DOHH2 (cell line): ENCODE data around the gene BICC1.

Experiments
- H3F3A ChIP-seq: fragments of 200-600 bp; sonication (generic), shearing (Covaris generic); 2 replicates; pipeline ENCODE4 v1.6.0; 2016; ENCODE audit warnings: antibody characterized with exemption, mild to moderate bottlenecking; ENCODE audit not compliant: control insufficient read depth, insufficient read depth
- H3K27ac ChIP-seq: fragments of 200-600 bp; sonication (generic); 2 replicates; pipeline ENCODE4 v1.5.1; 2014; ENCODE audit warnings: low read depth, mild to moderate bottlenecking, low read length, moderate library complexity
- H3K27me3 ChIP-seq: fragments of 200-600 bp; sonication (generic); 2 replicates; pipeline ENCODE4 v1.6.1; 2014; ENCODE audit warnings: mild to moderate bottlenecking, low read length, mixed read lengths; ENCODE audit not compliant: control insufficient read depth
- H3K36me3 ChIP-seq: fragments of 200-600 bp; sonication (generic); 2 replicates; pipeline ENCODE4 v1.6.1; 2014; ENCODE audit warnings: mild to moderate bottlenecking, low read length, moderate library complexity, mixed read lengths; ENCODE audit not compliant: control insufficient read depth
- H3K4me1 ChIP-seq: fragments of 200-600 bp; sonication (generic); 2 replicates; pipeline ENCODE4 v1.6.1; 2014; ENCODE audit warnings: mild to moderate bottlenecking, low read length, mixed read lengths; ENCODE audit not compliant: control insufficient read depth
- H3K4me2 ChIP-seq: fragments of 200-600 bp; sonication (generic); 2 replicates; pipeline ENCODE4 v1.6.0; 2014; ENCODE audit warnings: mild to moderate bottlenecking, low read length, moderate library complexity
- H3K4me3 ChIP-seq: fragments of 200-600 bp; sonication (generic); 2 replicates; pipeline ENCODE4 v1.5.1; 2014; ENCODE audit warnings: mild to moderate bottlenecking, low read length, mixed read lengths
- H3K79me2 ChIP-seq: fragments of 200-600 bp; sonication (generic); 2 replicates; pipeline ENCODE4 v1.6.1; 2014; ENCODE audit warnings: mild to moderate bottlenecking, low read length, mixed read lengths; ENCODE audit not compliant: control insufficient read depth
- H3K9me2 ChIP-seq: fragments of 200-600 bp; sonication (generic); replicated peaks from 2 replicates; pipeline ENCODE4 v1.6.1; 2014; ENCODE audit warnings: mild to moderate bottlenecking, low read length, mixed read lengths; ENCODE audit not compliant: control insufficient read depth
- H3K9me3 ChIP-seq: fragments of 200-600 bp; sonication (generic); 2 replicates; pipeline ENCODE4 v1.6.1; 2014; ENCODE audit warnings: antibody characterized with exemption, low read length, mixed read lengths; ENCODE audit not compliant: control insufficient read depth, insufficient read depth
- H4K20me1 ChIP-seq: fragments of 200-600 bp; sonication (generic); 2 replicates; pipeline ENCODE4 v1.6.0; 2014; ENCODE audit warnings: low read depth, mild to moderate bottlenecking, antibody characterized with exemption, low read length, moderate library complexity; ENCODE audit not compliant: control insufficient read depth, insufficient read depth
- CTCF ChIP-seq: fragments of 200-600 bp; sonication (generic); IDR thresholded peaks from one replicate; pipeline ENCODE4 v1.5.1; 2014; ENCODE audit warnings: antibody characterized with exemption, mild to moderate bottlenecking, low read depth, low read length; ENCODE audit not compliant: poor library complexity, severe bottlenecking
- EZH2phosphoT487 ChIP-seq: fragments of 200-600 bp; sonication (generic); IDR thresholded peaks from 2 replicates; pipeline ENCODE4 v1.6.1; 2017; ENCODE audit warnings: borderline replicate concordance, mild to moderate bottlenecking, antibody characterized with exemption, low read length, moderate library complexity, mixed read lengths

Gene BICC1

GRCh38 chr10:58778966-58779365, 266.3 kb downstream of the BICC1 start:
- H3K4me2 ChIP-seq, result no peak overlapping the region
- TF ChIP-seq CTCF (no peak), EZH2phosphoT487 (no peak)
- no peak overlapping the region for H3K27ac ChIP-seq
- H3K36me3 ChIP-seq, result no peaks in the 10 kb centered on the region
- no peaks in the 10 kb centered on the region for H3F3A ChIP-seq
- no peaks in the 10 kb centered on the region for H3K9me2 ChIP-seq
- no peaks in the 10 kb centered on the region for H3K9me3 ChIP-seq
- peaks cover 11% of the 10 kb centered on the region for H3K27me3 ChIP-seq
- no peak overlapping the region for H3K4me3 ChIP-seq
- H3K79me2 ChIP-seq, result no peaks in the 10 kb centered on the region
- H3K4me1 ChIP-seq, result no peaks in the 10 kb centered on the region
- H4K20me1 ChIP-seq, result no peaks in the 10 kb centered on the region

- H3K9me2 ChIP-seq, result no peaks in the 10 kb centered on the region
- H3K27ac ChIP-seq, result no peak overlapping the region
- H3K27me3 ChIP-seq, result peaks cover 11% of the 10 kb centered on the region
- H3K4me2 ChIP-seq, result no peak overlapping the region
- no peaks in the 10 kb centered on the region for H3K36me3 ChIP-seq
- no peak overlapping the region for H3K4me3 ChIP-seq
- TF ChIP-seq EZH2phosphoT487 (no peak), CTCF (no peak)
- H3K4me1 ChIP-seq, result no peaks in the 10 kb centered on the region
- no peaks in the 10 kb centered on the region for H3F3A ChIP-seq
- no peaks in the 10 kb centered on the region for H3K79me2 ChIP-seq
- H4K20me1 ChIP-seq, result no peaks in the 10 kb centered on the region
- H3K9me3 ChIP-seq, result no peaks in the 10 kb centered on the region
These were observed 266.9 kb downstream of the BICC1 start for GRCh38 chr10:58779594-58779993.

GRCh38 chr10:58780476-58780875, 267.8 kb downstream of the BICC1 start:
- peaks cover 11% of the 10 kb centered on the region for H3K27me3 ChIP-seq
- H4K20me1 ChIP-seq, result no peaks in the 10 kb centered on the region
- H3K79me2 ChIP-seq, result no peaks in the 10 kb centered on the region
- no peak overlapping the region for H3K27ac ChIP-seq
- H3K4me3 ChIP-seq, result no peak overlapping the region
- H3F3A ChIP-seq, result no peaks in the 10 kb centered on the region
- no peaks in the 10 kb centered on the region for H3K4me1 ChIP-seq
- H3K4me2 ChIP-seq, result no peak overlapping the region
- no peaks in the 10 kb centered on the region for H3K9me2 ChIP-seq
- H3K9me3 ChIP-seq, result no peaks in the 10 kb centered on the region
- H3K36me3 ChIP-seq, result no peaks in the 10 kb centered on the region
- TF ChIP-seq EZH2phosphoT487, result no peak
- no peak for TF ChIP-seq CTCF
